ENCODE results near the gene SORBS1. TPM values are rescaled to one million over a fixed set of nuclear protein-coding genes. Genes with fewer than 3 reads are reported as not detected.

SORBS1 gene
- total and polyA plus RNA-seq, 2 of the 13 experiments (the other 11 are each of a cell fraction or from before 2014, with no cell fraction given): 16.8 to 39.8 TPM

DNA sequence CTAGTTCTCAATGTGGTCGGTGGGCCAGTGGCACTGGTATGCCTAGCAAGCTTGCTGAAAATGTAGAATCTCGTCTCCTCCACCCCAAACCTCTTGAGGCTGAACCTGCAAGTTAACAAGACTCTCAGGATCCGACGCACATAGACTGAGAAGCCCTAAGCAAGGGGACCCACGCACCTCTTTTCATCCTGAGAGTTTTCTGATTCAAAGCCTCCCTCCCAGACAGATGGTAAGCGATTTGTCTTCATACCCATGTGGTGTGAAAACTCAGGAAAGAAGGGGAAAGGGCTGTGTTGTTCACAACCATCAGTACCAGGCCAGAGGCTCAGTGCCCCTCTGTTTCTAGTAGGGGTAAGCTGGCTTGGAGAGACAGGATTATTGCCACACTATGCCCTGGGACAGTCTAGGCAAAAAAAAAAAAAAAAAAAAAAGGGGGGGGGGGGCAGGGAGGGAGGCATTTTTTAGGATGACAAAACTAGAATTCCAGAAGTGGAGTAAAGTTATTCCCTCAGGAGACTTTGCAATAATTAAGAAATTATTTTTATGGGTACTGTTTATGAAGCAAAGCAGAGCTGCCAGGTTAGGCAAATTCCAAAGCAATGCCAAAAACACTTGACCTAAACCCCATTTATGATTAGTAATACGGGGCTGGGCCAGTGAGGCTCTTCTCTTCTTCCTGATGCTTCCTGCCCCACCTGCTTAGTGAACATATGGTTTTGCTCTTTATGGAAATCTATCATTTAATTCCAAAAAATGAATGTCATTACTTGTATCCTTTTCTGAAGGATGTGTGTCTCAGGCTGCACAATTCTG is 152.8 kb downstream of the SORBS1 start (continued):
- TF ChIP-seq ZNF616 (CRISPR knock-in tag; IDR thresholded peaks at IDR 0.05; ENCODE audit: low read depth): no peak
- no peak for TF ChIP-seq HDAC2 (CRISPR knock-in tag; IDR thresholded peaks at IDR 0.05)

DNA sequence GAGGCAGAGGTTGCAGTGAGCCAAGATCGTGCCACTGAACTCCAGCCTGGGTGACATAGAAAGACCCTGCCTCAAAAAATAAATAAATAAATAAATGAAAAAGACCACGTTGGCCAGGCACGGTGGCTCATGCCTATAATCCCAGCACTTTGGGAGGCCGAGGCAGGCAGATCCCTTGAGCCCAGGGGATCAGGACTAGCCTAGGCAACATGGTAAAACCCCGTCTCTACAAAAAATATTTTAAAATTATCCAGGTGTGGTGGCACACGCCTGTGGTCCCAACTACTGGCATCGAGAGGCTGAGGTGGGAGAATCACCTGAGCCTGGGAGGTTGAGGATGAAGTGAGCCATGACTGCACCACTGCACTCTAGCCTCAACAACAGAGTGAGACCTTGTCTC is 153.6 kb downstream of the SORBS1 start:
- CTCF ChIA-PET (ENCODE audit: low intra/inter-chr PET ratio, low total read pairs): no interaction called here
- Histone ChIP-seq H3K9me3 (ENCODE audit: low read length) (no peaks in the 10 kb centered on the region), H3K4me3 (replicated peaks in 1 of 3; ENCODE audit: insufficient read depth in 1 of 3, low read depth in 2 of 3, low read length in 3 of 3) (no peak overlapping the region), H3K4me2 (ENCODE audit: low read depth, low read length) (no peak overlapping the region), H3K4me1 (ENCODE audit: insufficient read depth, low read length) (no peaks in the 10 kb centered on the region), H3K27me3 (ENCODE audit: control insufficient read depth in 1 of 2, insufficient read depth in 2 of 2, low read length in 2 of 2) (no peaks in the 10 kb centered on the region), H3K79me2 (ENCODE audit: insufficient read depth, low read length) (no peaks in the 10 kb centered on the region), H2AFZ (ENCODE audit: low read length) (no peak overlapping the region), H3K36me3 (replicated peaks in 1 of 2; ENCODE audit: control insufficient read depth in 1 of 2, insufficient read depth in 2 of 2, low read length in 2 of 2) (peaks cover 30 to 45% of the 10 kb centered on the region in 2 experiments), H3K9ac (ENCODE audit: insufficient read depth, low read depth, low read length) (no peak overlapping the region), H4K20me1 (ENCODE audit: insufficient read depth, low read length) (no peaks in the 10 kb centered on the region), H3K27ac (ENCODE audit: extremely low read length, insufficient read depth, low read length) (no peak overlapping the region)
- POLR2A ChIA-PET: no interaction called here
- in situ Hi-C loops (cut with HindIII; ENCODE audit: extremely low pct_ligation_motif_present, low pct_unique_long_range_greater_than_20kb): loop anchor here (25.0 kb wide), 1 partner anchor 455 kb away; no protein-coding TSS in a partner anchor
- no TSS peak for BruUV-seq (replicated peaks)
- ATAC-seq (no peak), FAIRE-seq (no peak), DNase-seq (ENCODE audit: low spot score) (no peak)
- TF ChIP-seq MXI1 (IDR thresholded peaks at IDR 0.05; ENCODE audit: borderline replicate concordance, low read depth, low read length) (no peak), PAX8 (CRISPR knock-in tag; IDR thresholded peaks at IDR 0.05; ENCODE audit: borderline replicate concordance) (no peak), KMT2B (CRISPR knock-in tag; IDR thresholded peaks at IDR 0.05) (no peak), ESRRA (CRISPR knock-in tag; IDR thresholded peaks at IDR 0.05; ENCODE audit: low read depth) (no peak), ZNF430 (CRISPR knock-in tag; IDR thresholded peaks at IDR 0.05) (no peak), ZNF589 (CRISPR knock-in tag; conservative IDR thresholded peaks at IDR 0.05) (no peak), KAT2B (IDR thresholded peaks at IDR 0.05; ENCODE audit: borderline replicate concordance, low read depth, low read length) (no peak), POLR2A (IDR thresholded peaks at IDR 0.05; ENCODE audit: insufficient read depth in 1 of 2, low read depth in 2 of 2, low read length in 2 of 2) (no peak), KDM4B (CRISPR knock-in tag; IDR thresholded peaks at IDR 0.05) (no peak), ZFP1 (CRISPR knock-in tag; IDR thresholded peaks at IDR 0.05) (no peak), YEATS2 (CRISPR knock-in tag; IDR thresholded peaks at IDR 0.05; ENCODE audit: borderline replicate concordance) (no peak), MIER2 (CRISPR knock-in tag; IDR thresholded peaks at IDR 0.05) (no peak), ZNF253 (CRISPR knock-in tag; IDR thresholded peaks at IDR 0.05; ENCODE audit: borderline replicate concordance) (no peak), ZFP90 (CRISPR knock-in tag; IDR thresholded peaks at IDR 0.05; ENCODE audit: borderline replicate concordance) (no peak)
- TF ChIP-seq, protein P1, sequence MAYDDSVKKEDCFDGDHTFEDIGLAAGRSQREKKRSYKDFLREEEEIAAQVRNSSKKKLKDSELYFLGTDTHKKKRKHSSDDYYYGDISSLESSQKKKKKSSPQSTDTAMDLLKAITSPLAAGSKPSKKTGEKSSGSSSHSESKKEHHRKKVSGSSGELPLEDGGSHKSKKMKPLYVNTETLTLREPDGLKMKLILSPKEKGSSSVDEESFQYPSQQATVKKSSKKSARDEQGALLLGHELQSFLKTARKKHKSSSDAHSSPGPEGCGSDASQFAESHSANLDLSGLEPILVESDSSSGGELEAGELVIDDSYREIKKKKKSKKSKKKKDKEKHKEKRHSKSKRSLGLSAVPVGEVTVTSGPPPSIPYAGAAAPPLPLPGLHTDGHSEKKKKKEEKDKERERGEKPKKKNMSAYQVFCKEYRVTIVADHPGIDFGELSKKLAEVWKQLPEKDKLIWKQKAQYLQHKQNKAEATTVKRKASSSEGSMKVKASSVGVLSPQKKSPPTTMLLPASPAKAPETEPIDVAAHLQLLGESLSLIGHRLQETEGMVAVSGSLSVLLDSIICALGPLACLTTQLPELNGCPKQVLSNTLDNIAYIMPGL (CRISPR knock-in tag; IDR thresholded peaks at IDR 0.05; ENCODE audit: borderline replicate concordance in 1 of 2, low read depth in 1 of 2): no peak
- TF ChIP-seq, protein P2, sequence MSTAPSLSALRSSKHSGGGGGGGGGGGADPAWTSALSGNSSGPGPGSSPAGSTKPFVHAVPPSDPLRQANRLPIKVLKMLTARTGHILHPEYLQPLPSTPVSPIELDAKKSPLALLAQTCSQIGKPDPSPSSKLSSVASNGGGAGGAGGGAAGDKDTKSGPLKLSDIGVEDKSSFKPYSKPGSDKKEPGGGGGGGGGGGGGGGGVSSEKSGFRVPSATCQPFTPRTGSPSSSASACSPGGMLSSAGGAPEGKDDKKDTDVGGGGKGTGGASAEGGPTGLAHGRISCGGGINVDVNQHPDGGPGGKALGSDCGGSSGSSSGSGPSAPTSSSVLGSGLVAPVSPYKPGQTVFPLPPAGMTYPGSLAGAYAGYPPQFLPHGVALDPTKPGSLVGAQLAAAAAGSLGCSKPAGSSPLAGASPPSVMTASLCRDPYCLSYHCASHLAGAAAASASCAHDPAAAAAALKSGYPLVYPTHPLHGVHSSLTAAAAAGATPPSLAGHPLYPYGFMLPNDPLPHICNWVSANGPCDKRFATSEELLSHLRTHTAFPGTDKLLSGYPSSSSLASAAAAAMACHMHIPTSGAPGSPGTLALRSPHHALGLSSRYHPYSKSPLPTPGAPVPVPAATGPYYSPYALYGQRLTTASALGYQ (CRISPR knock-in tag; IDR thresholded peaks at IDR 0.05): no peak
- TF ChIP-seq, protein P3, sequence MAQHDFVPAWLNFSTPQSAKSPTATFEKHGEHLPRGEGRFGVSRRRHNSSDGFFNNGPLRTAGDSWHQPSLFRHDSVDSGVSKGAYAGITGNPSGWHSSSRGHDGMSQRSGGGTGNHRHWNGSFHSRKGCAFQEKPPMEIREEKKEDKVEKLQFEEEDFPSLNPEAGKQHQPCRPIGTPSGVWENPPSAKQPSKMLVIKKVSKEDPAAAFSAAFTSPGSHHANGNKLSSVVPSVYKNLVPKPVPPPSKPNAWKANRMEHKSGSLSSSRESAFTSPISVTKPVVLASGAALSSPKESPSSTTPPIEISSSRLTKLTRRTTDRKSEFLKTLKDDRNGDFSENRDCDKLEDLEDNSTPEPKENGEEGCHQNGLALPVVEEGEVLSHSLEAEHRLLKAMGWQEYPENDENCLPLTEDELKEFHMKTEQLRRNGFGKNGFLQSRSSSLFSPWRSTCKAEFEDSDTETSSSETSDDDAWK (CRISPR knock-in tag; IDR thresholded peaks at IDR 0.05): no peak
- intact Hi-C loops (cut with micrococcal nuclease; ENCODE audit: unreplicated experiment): no loop called here
- 98% methylated on average over 7 of the region's 7 CpGs for WGBS (ENCODE audit: low lambda C conversion rate)
